ENCODE data around the gene ZNF343.

DNA sequence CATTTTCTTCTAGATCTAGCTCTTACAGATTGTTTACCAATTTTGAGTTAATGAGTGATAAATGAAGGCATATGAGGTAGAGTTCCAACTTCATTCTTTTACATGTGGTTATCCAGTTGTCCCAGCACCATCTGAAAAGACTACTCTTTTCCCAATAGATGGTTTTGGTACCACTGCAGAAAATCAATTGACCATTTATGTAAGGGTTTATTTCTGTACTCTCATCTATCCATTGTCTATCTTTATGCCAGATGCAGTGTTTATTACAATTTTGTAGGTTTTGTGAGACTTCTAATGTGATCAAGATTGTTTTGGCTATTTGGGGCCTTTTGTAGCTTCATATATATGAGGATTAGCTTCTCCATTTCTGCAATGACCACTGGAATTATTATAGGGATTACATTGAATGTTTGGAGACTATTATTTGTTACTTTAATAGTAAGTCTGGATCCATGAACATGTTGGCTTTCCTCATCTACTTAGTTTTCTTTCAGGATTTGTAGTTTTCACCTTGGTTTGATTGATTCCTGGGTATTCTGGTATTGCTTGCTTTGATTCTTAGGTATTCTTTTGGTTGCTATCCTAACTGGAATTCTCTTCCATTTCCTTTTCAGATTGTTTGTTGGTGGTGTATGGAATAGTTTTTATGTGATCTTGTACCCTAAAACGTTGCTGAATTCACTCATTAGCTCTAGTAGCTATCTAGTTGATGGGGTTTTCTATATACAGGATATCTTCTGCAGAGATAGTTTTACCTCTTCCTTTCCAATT lies 48.5 kb downstream of the ZNF343 start:
- TF ChIP-seq, protein P1, sequence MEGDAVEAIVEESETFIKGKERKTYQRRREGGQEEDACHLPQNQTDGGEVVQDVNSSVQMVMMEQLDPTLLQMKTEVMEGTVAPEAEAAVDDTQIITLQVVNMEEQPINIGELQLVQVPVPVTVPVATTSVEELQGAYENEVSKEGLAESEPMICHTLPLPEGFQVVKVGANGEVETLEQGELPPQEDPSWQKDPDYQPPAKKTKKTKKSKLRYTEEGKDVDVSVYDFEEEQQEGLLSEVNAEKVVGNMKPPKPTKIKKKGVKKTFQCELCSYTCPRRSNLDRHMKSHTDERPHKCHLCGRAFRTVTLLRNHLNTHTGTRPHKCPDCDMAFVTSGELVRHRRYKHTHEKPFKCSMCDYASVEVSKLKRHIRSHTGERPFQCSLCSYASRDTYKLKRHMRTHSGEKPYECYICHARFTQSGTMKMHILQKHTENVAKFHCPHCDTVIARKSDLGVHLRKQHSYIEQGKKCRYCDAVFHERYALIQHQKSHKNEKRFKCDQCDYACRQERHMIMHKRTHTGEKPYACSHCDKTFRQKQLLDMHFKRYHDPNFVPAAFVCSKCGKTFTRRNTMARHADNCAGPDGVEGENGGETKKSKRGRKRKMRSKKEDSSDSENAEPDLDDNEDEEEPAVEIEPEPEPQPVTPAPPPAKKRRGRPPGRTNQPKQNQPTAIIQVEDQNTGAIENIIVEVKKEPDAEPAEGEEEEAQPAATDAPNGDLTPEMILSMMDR (IDR thresholded peaks at IDR 0.05; ENCODE audit: low read depth, low read length, poor library complexity, severe bottlenecking), result no peak
- TF ChIP-seq EZH2phosphoT487 (IDR thresholded peaks at IDR 0.05; ENCODE audit: borderline replicate concordance, low read length), result no peak

Measured in DOHH2 (cell line).